Measurements from ENCODE around the gene FER1L5.

The FER1L5 gene

GRCh38 chr2:96698221-96698861 lies 55.8 kb downstream of the FER1L5 start:
- DNase-seq (ENCODE audit: low read depth): no peak

GRCh38 chr2:96699021-96699420 lies 56.5 kb downstream of the FER1L5 start:
- DNase-seq (ENCODE audit: low read depth): no peak

GRCh38 chr2:96699621-96700020 lies 57.1 kb downstream of the FER1L5 start:
- no peak for DNase-seq (ENCODE audit: low read depth)

GRCh38 chr2:96700086-96700485 lies 57.5 kb downstream of the FER1L5 start:
- no peak for DNase-seq (ENCODE audit: low read depth)

GRCh38 chr2:96701636-96702035 lies 59.1 kb downstream of the FER1L5 start:
- no peak for DNase-seq (ENCODE audit: low read depth)

GRCh38 chr2:96702098-96702785 lies 59.7 kb downstream of the FER1L5 start:
- DNase-seq (ENCODE audit: low read depth): no peak

- no peak for DNase-seq (ENCODE audit: low read depth)
These were observed 60.6 kb downstream of the FER1L5 start for GRCh38 chr2:96703021-96703751.

GRCh38 chr2:96710985-96711384 lies 68.4 kb downstream of the FER1L5 start:
- DNase-seq (ENCODE audit: low read depth): no peak

- DNase-seq (ENCODE audit: low read depth): no peak
These were observed 73.1 kb downstream of the FER1L5 start for GRCh38 chr2:96715658-96716057.

GRCh38 chr2:96716388-96716787 lies 73.8 kb downstream of the FER1L5 start:
- DNase-seq (ENCODE audit: low read depth): no peak

- DNase-seq (ENCODE audit: low read depth): no peak
These were observed 83.6 kb downstream of the FER1L5 start for GRCh38 chr2:96726131-96726530.

- DNase-seq (ENCODE audit: low read depth): no peak
These were observed 84.9 kb downstream of the FER1L5 start for GRCh38 chr2:96727431-96727830.

GRCh38 chr2:96729748-96730147 lies 87.2 kb downstream of the FER1L5 start:
- DNase-seq (ENCODE audit: low read depth): no peak

- no peak for DNase-seq (ENCODE audit: low read depth)
These were observed 87.6 kb downstream of the FER1L5 start for GRCh38 chr2:96730212-96730611.

GRCh38 chr2:96733931-96734330 lies 91.4 kb downstream of the FER1L5 start:
- DNase-seq (ENCODE audit: low read depth): no peak

- no peak for DNase-seq (ENCODE audit: low read depth)
These were observed 92.5 kb downstream of the FER1L5 start for GRCh38 chr2:96734880-96735583.

- DNase-seq (ENCODE audit: low read depth): no peak
These were observed 94.7 kb downstream of the FER1L5 start for GRCh38 chr2:96737251-96737650.

- no peak for DNase-seq (ENCODE audit: low read depth)
These were observed 95.3 kb downstream of the FER1L5 start for GRCh38 chr2:96737831-96738230.

GRCh38 chr2:96739076-96739632 lies 96.6 kb downstream of the FER1L5 start:
- DNase-seq (ENCODE audit: low read depth): no peak

GRCh38 chr2:96739633-96740428 lies 97.3 kb downstream of the FER1L5 start, which contains the start of gene LMAN2L:
Gene LMAN2L, minus strand, starts transcription at chr2:96740064. Its CDS starts 24 bp downstream, at chr2:96740040.
- DNase-seq (ENCODE audit: low read depth): peak; percentile 95

- DNase-seq (ENCODE audit: low read depth): no peak
These were observed 104.6 kb downstream of the FER1L5 start for GRCh38 chr2:96747061-96747617.

Data from activated T-cell treated with anti-CD3 and anti-CD28 coated beads for 1 hour (primary cell).